GM21423 (cell line): ENCODE data around the gene FTO.

Experiments
- ATAC-seq: cut with Tn5 transposase; IDR thresholded peaks from one replicate; pipeline ENCODE4 v1.9.1; 2021; ENCODE audit warnings: mild to moderate bottlenecking, moderate library complexity; ENCODE audit not compliant: unreplicated experiment

FTO gene

DNA sequence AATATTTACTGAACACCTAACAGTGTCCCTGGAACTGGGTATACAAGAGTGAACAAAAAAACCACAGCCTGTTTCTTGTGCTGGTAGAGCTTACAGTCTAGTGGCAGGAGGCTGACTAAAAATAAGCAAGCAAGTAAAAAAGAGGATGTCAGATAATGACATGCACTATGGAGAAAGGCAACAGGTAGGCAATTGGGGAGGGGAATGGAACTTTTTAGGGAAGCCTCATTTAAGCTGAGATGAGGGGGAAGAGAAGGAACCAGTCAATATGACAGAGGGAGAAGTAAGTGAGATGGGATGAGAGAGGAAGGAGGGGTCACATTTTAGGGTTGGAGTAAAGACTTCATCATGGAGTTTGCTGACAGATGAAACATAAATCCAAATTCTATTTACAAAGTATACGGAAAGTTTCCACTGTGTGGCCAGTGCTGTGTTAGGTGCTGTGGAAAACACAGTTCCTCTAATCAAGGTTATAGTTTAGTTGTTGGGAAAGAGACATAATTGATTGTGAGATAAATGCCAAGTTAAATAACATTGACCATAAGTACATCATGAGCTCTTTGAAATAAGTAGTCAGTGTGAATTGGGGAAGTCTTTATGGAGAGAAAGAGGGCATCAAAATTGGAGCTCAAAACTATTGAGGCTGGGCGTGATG is 251.4 kb downstream of the FTO start:
- ATAC-seq: no peak

GRCh38 chr16:53958341-53958880 is 254.5 kb downstream of the FTO start:
- no peak for ATAC-seq

DNA sequence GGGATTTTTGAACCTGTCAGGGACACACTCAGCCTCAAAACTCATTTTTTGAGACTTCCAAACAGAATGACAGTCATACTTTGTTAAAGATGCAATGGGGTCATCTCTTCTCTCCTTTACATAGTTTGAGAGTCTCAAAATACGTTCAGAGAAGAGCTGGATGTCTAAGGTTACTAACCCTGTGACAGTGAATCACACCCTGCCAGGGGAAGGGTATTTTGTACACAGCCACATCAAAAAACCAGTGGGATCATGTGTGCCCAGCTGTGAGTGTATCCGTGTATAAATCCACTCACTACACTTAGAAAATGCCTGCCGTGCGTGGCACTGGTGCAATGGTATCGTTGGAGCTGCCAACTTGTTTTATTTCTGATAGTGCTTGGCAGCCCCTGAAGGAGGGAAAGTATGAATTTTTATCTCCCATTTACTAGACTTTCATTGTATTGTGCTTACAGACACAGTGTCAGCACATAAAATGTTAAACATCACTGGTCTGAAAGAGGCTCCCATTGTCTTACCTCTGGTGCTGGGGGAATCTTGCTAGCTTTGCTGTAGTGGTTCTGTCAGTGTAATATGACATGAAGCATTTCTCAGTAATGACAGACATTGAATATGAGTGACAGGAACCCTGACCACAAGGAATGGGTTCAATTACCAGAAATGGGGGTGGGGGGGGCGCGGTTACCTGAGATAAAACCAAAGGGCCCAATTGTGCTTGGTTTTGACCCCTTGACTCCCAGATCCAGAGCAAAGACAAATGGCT is 256.3 kb downstream of the FTO start:
- no peak for ATAC-seq

DNA sequence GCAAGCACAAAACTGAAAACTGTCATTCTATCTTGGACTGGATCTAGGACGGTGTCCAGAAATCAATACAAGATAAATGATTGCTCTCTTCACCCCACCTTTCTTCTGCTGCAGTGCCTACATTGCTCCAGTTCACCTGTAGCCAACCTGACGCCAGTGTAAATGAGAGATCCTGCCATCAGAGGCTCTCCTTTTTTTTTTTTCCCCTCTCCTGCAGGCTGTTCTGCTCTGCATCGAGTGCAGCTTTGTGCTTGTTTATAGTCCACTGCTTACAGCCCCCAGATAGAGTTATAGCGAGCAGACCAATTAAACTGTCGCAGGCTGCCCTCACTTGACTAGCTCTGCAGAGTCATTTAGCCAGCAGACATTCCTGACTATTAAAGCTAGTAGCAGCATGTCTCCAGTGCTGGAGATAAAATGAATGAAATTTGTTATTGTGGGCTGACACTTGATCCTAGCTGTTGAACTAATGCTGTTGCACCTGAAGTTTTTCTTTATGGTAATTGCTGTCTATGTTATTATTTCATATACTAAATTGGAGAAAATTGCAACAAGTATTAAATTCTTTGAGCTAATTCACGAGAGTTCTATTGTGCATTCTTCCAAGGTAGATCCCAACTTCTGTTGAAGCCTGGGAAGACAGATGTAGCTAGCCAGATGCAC is 257.1 kb downstream of the FTO start:
- ATAC-seq: no peak

GRCh38 chr16:53962041-53962440 is 258.1 kb downstream of the FTO start:
- ATAC-seq: no peak

DNA sequence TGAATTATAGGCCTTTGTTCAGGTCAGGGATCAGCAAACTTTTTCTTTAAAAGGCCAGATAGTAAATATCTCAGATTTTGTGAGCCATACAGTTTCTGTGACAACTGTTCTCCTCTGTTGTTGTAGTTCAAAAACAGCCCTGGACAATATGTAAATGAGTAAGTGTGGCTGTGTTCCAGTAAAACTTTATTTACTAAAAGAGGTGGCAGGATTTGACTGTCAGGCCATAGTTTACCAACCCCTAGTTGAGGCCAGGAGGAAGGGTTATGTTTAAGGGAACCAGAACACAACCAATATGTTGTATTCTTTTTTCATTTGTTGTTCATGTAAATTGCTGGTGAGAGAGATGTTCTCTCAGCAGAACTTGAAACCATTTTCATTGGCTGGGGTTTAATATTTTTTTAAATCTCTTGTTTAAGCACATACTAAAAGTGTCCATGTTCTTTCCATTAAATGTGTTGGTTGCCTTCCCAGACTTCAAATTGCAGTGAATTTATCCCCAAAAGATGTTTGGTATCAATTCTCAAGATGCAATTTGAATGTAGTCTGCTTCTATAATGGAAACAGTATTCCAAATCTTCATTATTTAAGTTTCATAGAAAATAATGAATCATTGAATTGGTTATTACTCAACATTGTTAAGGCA is 260.3 kb downstream of the FTO start:
- no peak for ATAC-seq

GRCh38 chr16:53966821-53967571 is 263.0 kb downstream of the FTO start:
- no peak for ATAC-seq

GRCh38 chr16:53967572-53967971 is 263.6 kb downstream of the FTO start:
- ATAC-seq: no peak

DNA sequence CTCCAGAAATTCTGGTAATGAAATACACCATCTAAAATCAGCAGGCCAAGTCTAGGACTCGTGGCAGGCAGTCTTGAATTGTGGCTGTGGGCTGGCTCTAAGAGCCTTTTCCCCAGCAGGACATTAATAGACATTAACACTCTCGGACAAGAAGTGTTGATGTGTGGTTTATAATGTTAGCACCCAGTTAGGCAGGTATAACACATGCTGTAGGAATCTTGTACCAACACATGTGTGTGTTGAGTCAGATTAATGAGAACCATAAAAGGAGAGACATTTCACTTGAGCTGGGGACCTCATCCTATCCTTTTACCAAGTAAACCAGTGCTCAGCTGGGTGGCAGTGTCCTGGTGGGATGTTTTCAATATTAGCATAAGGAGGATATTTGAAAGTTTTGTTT is 264.5 kb downstream of the FTO start:
- no peak for ATAC-seq

DNA sequence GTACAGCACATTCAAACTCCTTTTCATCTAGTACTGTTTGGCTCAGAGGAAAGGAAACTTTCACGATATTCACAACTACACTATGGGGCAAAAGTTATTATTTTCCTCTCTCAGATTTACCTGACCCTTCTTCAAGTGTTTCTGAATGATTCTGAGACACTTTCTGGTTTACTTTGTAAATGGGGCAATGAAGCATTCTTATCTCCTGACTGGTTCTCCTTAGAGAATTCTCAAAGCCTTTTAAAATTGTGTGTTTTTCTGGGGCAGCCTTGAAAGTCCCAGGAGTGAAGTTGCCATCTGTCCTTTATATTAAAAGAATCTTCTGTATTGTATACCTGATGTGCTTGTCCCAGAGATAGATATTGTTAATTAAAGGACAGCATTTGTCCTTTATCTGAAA is 264.9 kb downstream of the FTO start:
- ATAC-seq: no peak

- no peak for ATAC-seq
These were observed 267.7 kb downstream of the FTO start for GRCh38 chr16:53971616-53972015.

GRCh38 chr16:53973021-53973420 is 269.1 kb downstream of the FTO start:
- no peak for ATAC-seq

DNA sequence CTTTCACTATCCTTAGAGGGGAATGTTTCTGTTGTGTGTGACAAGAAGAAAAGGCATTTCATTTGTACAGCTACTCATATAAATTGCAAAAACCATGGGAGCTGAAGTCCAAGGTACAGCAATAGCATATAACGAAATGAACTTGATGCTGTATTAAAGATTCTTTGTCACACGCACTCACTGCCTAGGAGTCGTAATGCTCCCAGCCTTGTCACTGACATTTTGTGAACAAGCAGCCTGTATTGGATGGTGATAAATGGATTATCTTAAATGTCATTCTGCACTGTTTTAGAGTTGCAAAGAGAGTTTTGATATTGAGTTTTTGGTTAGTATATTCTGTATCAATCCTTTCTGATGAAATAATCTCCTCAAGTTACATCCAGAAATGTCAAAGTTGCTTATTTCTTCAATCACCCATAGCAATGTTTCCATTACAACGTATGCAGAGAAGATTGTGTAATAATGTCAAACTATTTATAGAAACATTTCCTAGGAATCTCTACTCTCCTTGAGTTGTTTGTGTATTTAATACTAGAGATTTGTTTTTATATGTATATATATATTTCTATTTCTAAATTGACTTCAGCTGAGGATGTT is 270.6 kb downstream of the FTO start:
- ATAC-seq: no peak

GRCh38 chr16:53980675-53981074 is 276.7 kb downstream of the FTO start:
- no peak for ATAC-seq

- no peak for ATAC-seq
These were observed 278.7 kb downstream of the FTO start for GRCh38 chr16:53982631-53983042.

DNA sequence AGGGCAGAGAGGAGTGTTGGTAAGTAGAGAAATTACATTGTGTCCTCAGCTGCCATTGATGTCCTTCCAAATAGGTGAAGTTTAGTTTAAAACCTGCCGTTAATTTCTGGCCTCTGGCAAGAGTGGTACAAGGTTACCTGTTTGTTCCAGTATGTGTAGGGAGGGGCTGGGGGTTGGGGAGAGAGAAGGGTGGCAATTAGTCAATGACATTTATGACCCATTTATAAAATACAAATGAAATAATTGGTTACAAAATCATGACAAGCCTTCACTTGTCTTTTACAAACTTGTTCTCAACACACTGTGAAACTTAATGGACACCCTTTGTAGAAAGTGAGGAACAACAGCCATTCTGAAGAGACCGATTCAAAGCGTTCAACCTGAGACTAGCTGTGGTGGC is 281.0 kb downstream of the FTO start:
- no peak for ATAC-seq

GRCh38 chr16:53985861-53986260 is 281.9 kb downstream of the FTO start:
- ATAC-seq: no peak

GRCh38 chr16:53986793-53987192 is 282.8 kb downstream of the FTO start:
- no peak for ATAC-seq

DNA sequence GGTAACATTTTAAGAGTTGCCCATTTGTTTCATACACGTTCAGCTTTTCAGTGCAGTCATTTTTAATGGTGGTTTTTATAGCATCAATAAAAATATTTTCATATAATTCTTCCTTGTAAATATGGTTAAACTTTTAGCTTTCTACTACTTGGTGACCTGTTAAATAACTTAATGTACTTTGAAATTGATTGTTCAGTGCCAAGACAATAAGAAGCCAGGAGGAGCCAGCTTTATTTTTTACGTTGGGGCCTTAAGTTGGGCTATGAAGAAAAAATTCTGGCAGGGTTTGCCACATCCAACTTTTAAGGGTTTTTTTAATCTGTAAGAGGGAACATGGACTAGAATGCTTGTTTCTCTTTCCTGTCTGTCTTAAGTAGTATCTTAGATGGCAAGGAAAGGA is 284.2 kb downstream of the FTO start:
- no peak for ATAC-seq

DNA sequence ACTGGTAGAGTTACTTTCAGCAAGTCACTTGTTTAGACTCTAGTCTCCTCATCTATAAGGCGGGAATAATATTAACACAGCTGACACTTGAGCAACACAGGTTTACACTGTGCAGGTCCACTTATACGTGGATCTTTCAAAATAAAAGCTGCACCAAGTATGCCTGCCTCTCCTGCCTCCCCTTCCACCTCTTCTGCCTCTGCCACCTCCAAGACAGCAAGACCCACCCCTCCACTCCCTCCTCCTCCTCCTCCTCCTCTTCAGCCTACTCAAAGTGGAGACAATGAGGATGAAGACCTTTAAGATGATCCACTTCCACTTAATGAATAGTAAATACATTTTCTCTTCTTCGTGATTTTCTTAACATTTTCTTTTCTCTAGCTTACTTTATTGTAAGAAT is 285.6 kb downstream of the FTO start:
- ATAC-seq: no peak
